Calu3 (cell line): Measurements from ENCODE around the gene PRPF6. TPM values are rescaled to one million over a fixed set of nuclear protein-coding genes. Genes with fewer than 3 reads are reported as not detected.

Experiments used
- BruUV-seq: library from RNA; stranded (reverse); fragments of 400-500 nt; replicated peaks from 2 replicates; lab custom pipeline; 2021; lab: Mats Ljungman, UMichigan
- CTCF ChIA-PET: fragments of 300-600 bp; sonication (Branson Sonifier 250); formaldehyde crosslinking; loops from one replicate; lab custom pipeline; 2022; ENCODE audit warnings: antibody characterized with exemption; lab: Charles Lee
- DNase-seq: peaks from one replicate; pipeline ENCODE4 v3.0.0; 2022
- H3K27ac Mint-ChIP-seq: one replicate; pipeline ENCODE4 v1.8.0; 2022; ENCODE audit warnings: mixed read lengths; ENCODE audit not compliant: unreplicated experiment
- H3K27me3 Mint-ChIP-seq: one replicate; pipeline ENCODE4 v1.8.0; 2022; ENCODE audit warnings: mixed read lengths; ENCODE audit not compliant: unreplicated experiment
- H3K36me3 Mint-ChIP-seq: one replicate; pipeline ENCODE4 v1.8.0; 2022; ENCODE audit warnings: mild to moderate bottlenecking, moderate library complexity, mixed read lengths; ENCODE audit not compliant: insufficient read depth, unreplicated experiment
- H3K4me1 Mint-ChIP-seq: one replicate; pipeline ENCODE4 v1.8.0; 2022; ENCODE audit warnings: mild to moderate bottlenecking, low read depth, mixed read lengths; ENCODE audit not compliant: unreplicated experiment
- H3K4me3 Mint-ChIP-seq: one replicate; pipeline ENCODE4 v1.8.0; 2022; ENCODE audit warnings: mild to moderate bottlenecking, low read depth, moderate library complexity, mixed read lengths; ENCODE audit not compliant: unreplicated experiment
- H3K9me3 Mint-ChIP-seq: one replicate; pipeline ENCODE4 v1.8.0; 2022; ENCODE audit warnings: low read depth, mixed read lengths; ENCODE audit not compliant: unreplicated experiment
- CTCF ChIP-seq: fragments of 200-600 bp; IDR thresholded peaks from one replicate; pipeline ENCODE4 v1.8.0; 2022; ENCODE audit warnings: antibody characterized with exemption; ENCODE audit not compliant: unreplicated experiment
- intact Hi-C: fragments of 100-400 bp; cut with micrococcal nuclease; formaldehyde crosslinking; loops from one replicate; pipeline ENCODE4 v1.10.0; 2022; ENCODE audit not compliant: unreplicated experiment
- total RNA-seq: library from RNA; stranded (reverse); gene quantifications from 2 replicates; pipeline ENCODE4 v1.2.3, GENCODE V29; 2022

Gene PRPF6
- total RNA-seq, 1 experiment from 2014 or later = 113 TPM

DNA sequence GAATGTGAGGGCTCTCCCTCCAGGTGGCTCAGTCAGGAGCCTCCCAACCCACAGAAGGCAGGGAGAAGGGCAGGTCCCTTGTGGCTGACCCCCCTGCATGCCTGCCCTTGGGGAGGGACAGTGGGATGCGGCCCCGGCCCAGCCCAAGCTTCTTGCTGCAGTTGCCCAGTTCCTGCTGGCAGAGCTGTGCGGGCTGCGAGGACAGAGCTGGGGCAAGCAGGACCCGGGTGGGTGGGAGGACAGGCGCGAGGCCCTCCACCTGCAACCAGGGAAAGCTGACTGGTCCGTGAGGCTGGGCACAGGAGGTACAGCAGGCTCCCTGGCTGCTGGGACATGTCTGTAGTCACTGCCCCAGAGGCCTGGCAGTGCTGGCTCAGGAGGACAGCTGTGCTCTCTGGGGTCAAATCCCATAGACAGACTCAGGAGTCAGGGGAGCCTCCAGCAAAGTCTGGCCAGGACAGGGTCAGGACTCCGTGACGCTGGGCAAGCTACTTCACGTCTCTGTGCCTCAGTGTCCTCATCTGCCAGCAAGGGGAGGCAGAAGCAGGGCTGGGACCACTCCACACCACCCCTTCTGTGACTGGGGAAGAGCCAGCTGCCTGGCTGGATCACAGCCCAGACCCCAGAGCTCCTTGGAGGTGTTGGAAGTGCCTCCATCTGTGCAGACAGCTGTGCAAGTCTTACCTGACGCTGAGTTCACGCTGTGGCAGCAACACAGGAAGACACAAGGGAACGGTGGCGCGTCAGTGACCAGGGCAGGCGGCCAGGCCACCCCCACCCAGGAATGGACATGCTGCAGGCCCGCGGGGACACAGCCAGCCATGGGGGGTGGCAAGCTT is 37.7 kb upstream of the PRPF6 start:
- TF ChIP-seq CTCF = no peak
- intact Hi-C loops = no loop called here
- Mint-ChIP-seq H3K9me3 (no peaks in the 10 kb centered on the region), H3K4me3 (no peak overlapping the region), H3K27ac (no peak overlapping the region), H3K4me1 (no peaks in the 10 kb centered on the region), H3K27me3 (no peaks in the 10 kb centered on the region), H3K36me3 (peaks cover 94% of the 10 kb centered on the region)
- BruUV-seq = no TSS peak
- DNase-seq = no peak
- CTCF ChIA-PET = no interaction called here

DNA sequence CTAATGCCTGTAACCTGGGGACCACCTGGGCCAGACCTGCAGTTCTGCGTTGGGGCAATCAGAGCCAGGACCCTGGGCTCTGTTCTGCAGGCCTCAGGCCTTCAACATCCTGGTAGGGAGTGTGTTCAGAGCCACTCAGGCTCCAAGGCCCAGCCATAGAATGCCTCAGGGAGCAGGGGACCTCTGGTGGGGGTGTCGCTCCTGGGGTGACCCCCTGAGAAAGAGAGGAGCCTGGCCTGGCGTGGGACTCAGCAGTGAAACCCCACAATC is 37.2 kb upstream of the PRPF6 start:
- Mint-ChIP-seq H3K4me1 (peaks cover 4% of the 10 kb centered on the region), H3K27me3 (no peaks in the 10 kb centered on the region), H3K9me3 (no peaks in the 10 kb centered on the region), H3K36me3 (peaks cover 98% of the 10 kb centered on the region), H3K4me3 (no peak overlapping the region), H3K27ac (no peak overlapping the region)
- TF ChIP-seq CTCF = no peak
- CTCF ChIA-PET = no interaction called here
- BruUV-seq = no TSS peak
- DNase-seq = no peak
- intact Hi-C loops = no loop called here

- no TSS peak for BruUV-seq
- intact Hi-C loops = no loop called here
- H3K4me1 Mint-ChIP-seq = peaks cover 9% of the 10 kb centered on the region
- no peak for DNase-seq
- H3K4me3 Mint-ChIP-seq = no peak overlapping the region
- peaks cover 98% of the 10 kb centered on the region for H3K36me3 Mint-ChIP-seq
- no peak overlapping the region for H3K27ac Mint-ChIP-seq
- TF ChIP-seq CTCF = no peak
- H3K27me3 Mint-ChIP-seq = no peaks in the 10 kb centered on the region
- no peaks in the 10 kb centered on the region for H3K9me3 Mint-ChIP-seq
- CTCF ChIA-PET = no interaction called here
Observed at GRCh38 chr20:63944078-63944941, 36.6 kb upstream of the PRPF6 start.

- H3K4me3 Mint-ChIP-seq = no peak overlapping the region
- no peaks in the 10 kb centered on the region for H3K27me3 Mint-ChIP-seq
- H3K36me3 Mint-ChIP-seq = peaks cover 99% of the 10 kb centered on the region
- H3K9me3 Mint-ChIP-seq = no peaks in the 10 kb centered on the region
- no TSS peak for BruUV-seq
- no peak for DNase-seq
- TF ChIP-seq CTCF = no peak
- CTCF ChIA-PET = no interaction called here
- peak overlapping the region; percentile 13 for H3K27ac Mint-ChIP-seq
- peaks cover 18% of the 10 kb centered on the region for H3K4me1 Mint-ChIP-seq
- intact Hi-C loops = no loop called here
Observed at GRCh38 chr20:63945031-63945658, 35.8 kb upstream of the PRPF6 start.
